Activated T-helper 1 cell treated with anti-CD3 and anti-CD28 coated beads, Interleukin-2, amount 50 U/mL, for 16 hours (primary cell): ENCODE results near the gene SREBF1.

ENCODE experiments used
- DNase-seq, 2 donors: peaks; one replicate each; pipeline ENCODE4 v3.0.0-alpha.2; 2020; ENCODE audit warnings: low read depth in 1 of 2, low spot score in 1 of 2

SREBF1 gene

DNA sequence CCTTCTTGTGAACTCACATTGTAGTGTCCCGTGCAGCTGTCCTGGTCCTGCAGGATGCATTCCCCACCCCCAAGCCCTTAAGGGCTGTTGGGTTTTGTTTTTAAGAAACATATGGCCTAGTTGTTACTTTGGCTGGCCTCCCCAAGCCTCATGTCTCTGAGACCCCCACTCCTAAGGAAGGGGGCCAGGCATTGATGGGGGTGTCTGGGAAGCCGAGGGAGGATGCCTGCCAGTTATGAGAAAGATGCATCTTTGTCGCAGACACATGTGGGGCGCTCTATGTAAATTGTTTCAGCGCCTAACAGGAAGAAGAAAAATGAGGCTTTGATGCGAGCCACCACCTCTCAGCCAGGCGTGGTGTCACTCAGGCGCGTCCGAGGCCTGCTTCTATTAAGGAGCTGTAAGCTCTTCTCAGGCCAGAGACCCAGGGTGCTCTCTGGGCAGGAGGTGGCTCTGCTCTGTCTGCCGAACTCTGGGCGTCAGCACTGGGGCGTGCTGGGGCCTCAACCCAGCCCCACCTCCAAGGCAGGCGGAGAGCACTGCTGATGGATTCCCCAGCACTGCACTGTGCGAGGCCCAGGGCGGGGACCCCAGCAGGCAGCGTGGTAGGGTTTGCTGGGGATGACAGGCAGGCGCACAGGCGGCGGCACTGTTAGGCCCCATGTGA, 70.6 kb downstream of the SREBF1 start:
- DNase-seq, result no peak

DNA sequence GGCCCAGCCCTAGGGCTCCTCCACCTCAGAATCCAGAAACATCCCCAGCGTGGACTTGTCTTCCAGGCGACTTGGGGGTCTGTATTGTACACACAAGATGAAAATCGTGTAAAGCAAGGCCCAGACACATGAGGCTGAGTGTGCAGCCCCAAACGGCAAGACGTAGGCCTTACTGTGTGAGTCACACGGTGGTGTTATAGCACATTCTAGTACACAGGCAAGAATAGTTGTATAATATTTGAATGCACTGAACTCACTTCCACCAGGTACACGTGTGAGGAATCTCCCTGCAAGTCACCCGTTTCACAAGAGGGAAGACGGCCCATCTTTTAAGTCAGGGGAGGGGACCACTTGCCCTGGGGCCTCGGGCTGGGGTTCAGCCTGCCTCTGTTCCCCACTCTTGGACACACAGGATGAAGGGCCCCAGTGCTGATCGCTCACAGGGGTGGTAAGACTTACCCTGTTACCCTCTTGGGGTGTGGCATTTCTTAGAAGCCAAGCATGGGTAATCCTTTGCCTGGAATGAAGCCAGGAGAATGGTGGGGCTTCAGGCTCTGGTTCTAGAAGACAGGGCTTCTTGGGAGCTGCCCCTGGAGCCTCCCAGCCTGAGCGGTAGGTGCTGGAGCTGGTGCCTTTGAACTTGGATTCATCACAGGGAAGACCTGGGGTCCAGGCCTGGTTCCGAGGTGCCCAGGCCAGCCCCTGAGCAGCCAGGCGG, 71.3 kb downstream of the SREBF1 start:
- no peak for DNase-seq

DNA sequence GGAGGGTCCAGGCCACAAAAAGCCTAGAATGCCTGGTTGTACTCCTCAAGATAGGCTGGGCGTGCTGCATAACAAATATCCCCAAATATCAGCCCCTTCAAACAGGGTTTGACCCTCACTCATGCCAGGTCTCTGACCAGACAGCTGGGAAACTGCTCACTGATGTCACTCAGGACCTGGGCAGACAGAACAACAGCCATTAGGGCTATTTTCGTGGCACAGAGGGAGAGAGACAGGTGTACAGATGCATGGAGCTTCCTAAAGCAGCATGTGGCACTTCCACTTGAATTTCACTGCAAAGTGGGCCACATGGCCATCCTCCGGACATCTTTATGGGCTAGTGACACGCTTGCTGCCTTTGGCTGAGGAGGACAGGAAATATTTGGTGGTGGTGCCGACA, 73.1 kb downstream of the SREBF1 start:
- no peak for DNase-seq

DNA sequence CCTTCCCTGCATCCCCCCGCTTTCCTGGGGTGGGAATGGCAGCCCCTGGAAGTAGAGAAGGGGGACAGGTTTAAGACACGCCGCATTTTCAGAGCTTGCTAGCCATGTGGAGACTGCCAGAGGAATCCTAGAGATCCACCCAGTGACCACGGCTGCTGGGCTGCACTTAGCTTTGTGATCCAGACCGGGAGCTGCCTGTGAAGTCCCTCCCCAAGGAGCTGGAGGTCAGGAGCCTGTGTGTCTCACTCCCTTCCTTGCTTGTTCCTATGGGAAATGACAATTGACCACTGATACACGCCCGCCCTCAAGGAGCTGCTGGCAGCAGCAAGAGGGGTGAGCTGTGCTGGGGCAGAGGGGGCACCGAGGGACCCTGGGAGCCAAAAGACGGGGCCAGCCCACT, 73.7 kb downstream of the SREBF1 start:
- DNase-seq, result no peak

DNA sequence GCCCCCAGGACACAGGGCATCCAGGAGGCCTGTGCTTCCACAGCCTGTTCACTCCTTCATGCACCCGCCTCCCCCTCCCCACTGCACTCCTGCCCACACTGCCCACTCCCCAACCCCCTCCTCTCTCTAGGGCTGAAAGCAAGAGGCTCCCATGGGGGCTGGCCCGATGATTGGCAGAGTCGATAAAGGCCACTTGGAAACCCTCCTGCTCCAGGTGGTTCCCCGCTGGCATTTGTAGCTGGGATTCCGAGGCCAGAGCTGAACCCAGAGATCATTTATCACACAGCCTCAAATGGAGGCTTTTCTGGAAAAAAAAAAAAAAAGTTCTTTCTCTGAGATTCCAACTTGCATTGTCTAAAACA, 74.1 kb downstream of the SREBF1 start:
- no peak for DNase-seq
